Hepatocyte (in vitro differentiated cells): ENCODE data around the gene TAF4. TPM values are rescaled to one million over a fixed set of nuclear protein-coding genes. Genes with fewer than 3 reads are reported as not detected.

Source experiments
- DNase-seq: peaks from one replicate; pipeline ENCODE4 v3.0.0-alpha.2; 2016; ENCODE audit warnings: low spot score
- H2AFZ ChIP-seq: fragments of 200-600 bp; sonication (generic); 2 replicates; pipeline ENCODE4 v1.6.0; 2016; ENCODE audit warnings: antibody characterized with exemption, mild to moderate bottlenecking
- H3K27ac ChIP-seq: fragments of 200-600 bp; sonication (generic); 2 replicates; pipeline ENCODE4 v1.5.1; 2016; ENCODE audit warnings: mild to moderate bottlenecking
- H3K27me3 ChIP-seq: fragments of 200-600 bp; sonication (generic); 2 replicates; pipeline ENCODE4 v1.6.1; 2016
- H3K36me3 ChIP-seq: fragments of 200-600 bp; sonication (generic); replicated peaks from 2 replicates; pipeline ENCODE4 v1.5.1; 2016; ENCODE audit warnings: low read depth; ENCODE audit not compliant: insufficient read depth
- H3K4me1 ChIP-seq: fragments of 200-600 bp; sonication (generic); 2 replicates; pipeline ENCODE4 v1.5.1; 2016; ENCODE audit warnings: mild to moderate bottlenecking, moderate library complexity; ENCODE audit not compliant: insufficient read depth
- H3K4me2 ChIP-seq: fragments of 200-600 bp; sonication (generic); 2 replicates; pipeline ENCODE4 v1.6.0; 2016
- H3K4me3 ChIP-seq: fragments of 200-600 bp; sonication (generic); 2 replicates; pipeline ENCODE4 v1.5.1; 2016; ENCODE audit warnings: mild to moderate bottlenecking
- H3K79me2 ChIP-seq: fragments of 200-600 bp; sonication (generic); 2 replicates; pipeline ENCODE4 v1.6.0; 2017; ENCODE audit warnings: mild to moderate bottlenecking
- H3K9me2 ChIP-seq: fragments of 200-600 bp; sonication (generic); replicated peaks from 2 replicates; pipeline ENCODE4 v1.6.0; 2017; ENCODE audit warnings: mild to moderate bottlenecking; ENCODE audit not compliant: insufficient read depth
- H3K9me3 ChIP-seq: fragments of 200-600 bp; sonication (generic); 2 replicates; pipeline ENCODE4 v1.5.1; 2016; ENCODE audit warnings: low read depth, mild to moderate bottlenecking
- H4K20me1 ChIP-seq: fragments of 200-600 bp; sonication (generic); 2 replicates; pipeline ENCODE4 v1.6.0; 2016; ENCODE audit warnings: mild to moderate bottlenecking; ENCODE audit not compliant: insufficient read depth, poor library complexity, severe bottlenecking
- CTCF ChIP-seq: fragments of 200-600 bp; sonication (generic); IDR thresholded peaks from 2 replicates; pipeline ENCODE4 v1.5.1; 2016; ENCODE audit warnings: antibody characterized with exemption, mild to moderate bottlenecking; ENCODE audit not compliant: poor library complexity
- EZH2 ChIP-seq: fragments of 200-600 bp; sonication (generic); IDR thresholded peaks from 2 replicates; pipeline ENCODE4 v1.6.1; 2016; ENCODE audit warnings: antibody characterized with exemption, mild to moderate bottlenecking, borderline replicate concordance
- EZH2phosphoT487 ChIP-seq: fragments of 200-600 bp; sonication (generic); IDR thresholded peaks from one replicate; pipeline ENCODE4 v1.6.1; 2018; ENCODE audit warnings: antibody characterized with exemption, mild to moderate bottlenecking, low read depth, moderate library complexity; ENCODE audit not compliant: unreplicated experiment, severe bottlenecking
- WGBS: methylation state at CpG from one replicate; pipeline ENCODE4 v1.1.6; 2016; ENCODE audit warnings: low lambda C conversion rate; ENCODE audit errors: missing lambda C conversion rate; 5-methylcytosine and 5-hydroxymethylcytosine counted together
- polyA plus RNA-seq: library from polyadenylated mRNA; unstranded; fragments of >200 nt; fragmentation: Nextera tagmentation; extraction: Ambion mirVana; gene quantifications from 2 replicates; pipeline ENCODE4 v1.2.1, GENCODE V29; 2016
- total RNA-seq: library from RNA; depleted of rRNA; stranded (reverse); fragments of >200 nt; gene quantifications from 2 replicates; pipeline ENCODE4 v1.2.3, GENCODE V29; 2014

The TAF4 gene
- total and polyA plus RNA-seq, 2 experiments from 2014 or later, result 2.9 to 6.6 TPM

GRCh38 chr20:61994546-61994945, 71.1 kb downstream of the TAF4 start:
- WGBS, result 96% methylated on average over 8 of the region's 8 CpGs
- Histone ChIP-seq H3K4me1 (no peaks in the 10 kb centered on the region), H3K79me2 (no peaks in the 10 kb centered on the region)

GRCh38 chr20:61993058-61993457, 72.6 kb downstream of the TAF4 start:
- H4K20me1 ChIP-seq, result no peaks in the 10 kb centered on the region
- peaks cover 3% of the 10 kb centered on the region for H3K36me3 ChIP-seq
- no peak for DNase-seq
- no peak overlapping the region for H2AFZ ChIP-seq
- no peaks in the 10 kb centered on the region for H3K9me2 ChIP-seq
- no peak overlapping the region for H3K4me3 ChIP-seq
- peaks cover 16% of the 10 kb centered on the region for H3K9me3 ChIP-seq
- no peaks in the 10 kb centered on the region for H3K27me3 ChIP-seq
- H3K4me1 ChIP-seq, result no peaks in the 10 kb centered on the region
- no peak for TF ChIP-seq CTCF
- no peak for TF ChIP-seq EZH2
- no peak for TF ChIP-seq EZH2phosphoT487
- 98% methylated on average over 15 of the region's 15 CpGs for WGBS
- no peaks in the 10 kb centered on the region for H3K79me2 ChIP-seq
- H3K4me2 ChIP-seq, result no peak overlapping the region
- H3K27ac ChIP-seq, result no peak overlapping the region

More at GRCh38 chr20:61994546-61994945, 71.1 kb downstream of the TAF4 start:
- Histone ChIP-seq H3K36me3 (peaks cover 3% of the 10 kb centered on the region), H3K4me2 (no peak overlapping the region), H2AFZ (no peak overlapping the region), H4K20me1 (no peaks in the 10 kb centered on the region), H3K9me3 (peaks cover 16% of the 10 kb centered on the region), H3K27me3 (no peaks in the 10 kb centered on the region), H3K27ac (no peak overlapping the region), H3K4me3 (no peak overlapping the region), H3K9me2 (no peaks in the 10 kb centered on the region)
- DNase-seq, result no peak
- TF ChIP-seq EZH2 (no peak), EZH2phosphoT487 (no peak), CTCF (no peak)

- H3K9me2 ChIP-seq, result no peaks in the 10 kb centered on the region
- no peaks in the 10 kb centered on the region for H3K4me1 ChIP-seq
- no peak overlapping the region for H3K4me2 ChIP-seq
- H2AFZ ChIP-seq, result no peak overlapping the region
- no peaks in the 10 kb centered on the region for H4K20me1 ChIP-seq
- H3K9me3 ChIP-seq, result peaks cover 16% of the 10 kb centered on the region
- TF ChIP-seq EZH2, result no peak
- no peak for TF ChIP-seq CTCF
- no peak for TF ChIP-seq EZH2phosphoT487
- H3K79me2 ChIP-seq, result no peaks in the 10 kb centered on the region
- WGBS, result 99% methylated on average over 6 of the region's 6 CpGs
- H3K27me3 ChIP-seq, result no peaks in the 10 kb centered on the region
- no peaks in the 10 kb centered on the region for H3K36me3 ChIP-seq
- no peak overlapping the region for H3K4me3 ChIP-seq
- no peak overlapping the region for H3K27ac ChIP-seq
- no peak for DNase-seq
These were observed 74.2 kb downstream of the TAF4 start for GRCh38 chr20:61991476-61991875.

GRCh38 chr20:61990484-61990883, 75.2 kb downstream of the TAF4 start:
- H3K9me2 ChIP-seq, result no peaks in the 10 kb centered on the region
- H3K4me1 ChIP-seq, result no peaks in the 10 kb centered on the region

More at GRCh38 chr20:61990484-61990883, 75.2 kb downstream of the TAF4 start:
- DNase-seq, result no peak
- Histone ChIP-seq H3K36me3 (no peaks in the 10 kb centered on the region), H3K79me2 (no peaks in the 10 kb centered on the region), H3K9me3 (peaks cover 16% of the 10 kb centered on the region), H3K27ac (no peak overlapping the region), H2AFZ (no peak overlapping the region), H3K4me2 (no peak overlapping the region), H3K27me3 (no peaks in the 10 kb centered on the region), H4K20me1 (no peaks in the 10 kb centered on the region), H3K4me3 (no peak overlapping the region)
- 98% methylated on average over 11 of the region's 11 CpGs for WGBS
- TF ChIP-seq EZH2phosphoT487 (no peak), EZH2 (no peak), CTCF (no peak)
